ENCODE results near the gene ZNF418. TPM values are rescaled to one million over a fixed set of nuclear protein-coding genes. Genes with fewer than 3 reads are reported as not detected.
"Not testable (repeated sequence)": the region's sequence is repeated elsewhere in the genome, so short reads cannot be mapped to it uniquely, and the experiment has no call there.

Gene ZNF418
- polyA plus RNA-seq, 2 donors, result 2.0 to 3.0 TPM

DNA sequence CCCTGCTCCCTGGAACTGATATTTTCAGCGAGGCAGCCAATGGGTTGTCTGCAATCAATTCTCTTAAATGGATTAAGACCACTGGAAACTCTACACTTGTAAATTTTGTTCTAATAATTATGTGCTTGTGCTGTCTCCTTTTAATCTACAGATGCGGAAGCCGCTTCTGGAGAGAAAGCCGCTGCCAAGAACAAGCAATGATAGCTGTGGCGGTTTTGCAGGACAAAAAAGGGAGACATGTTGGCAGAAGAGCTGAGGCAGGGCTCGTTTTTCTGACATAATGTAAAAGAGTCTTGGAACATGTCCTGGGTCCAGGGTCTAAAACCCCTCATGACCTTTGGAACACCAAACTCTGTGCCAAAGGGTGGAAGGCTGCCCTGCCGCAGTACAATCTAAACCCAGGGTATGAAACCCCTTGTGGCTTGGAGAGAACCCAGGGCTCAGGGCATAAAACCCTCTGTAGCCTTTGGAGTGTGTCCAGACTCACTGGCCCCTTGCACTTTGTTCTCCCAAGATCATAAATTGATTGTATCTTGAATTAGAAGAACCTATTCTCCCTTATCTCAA is 31.5 kb downstream of the ZNF418 start:
- Histone ChIP-seq H3K4me3 (ENCODE audit: low read depth in 1 of 2, low read length in 2 of 2) (no peak overlapping the region), H3K4me1 (ENCODE audit: control insufficient read depth in 2 of 2, insufficient read depth in 2 of 2, low read length in 1 of 2) (no peaks in the 10 kb centered on the region), H3K36me3 (ENCODE audit: control insufficient read depth in 2 of 2, insufficient read depth in 2 of 2, low read length in 1 of 2) (peaks cover 3% of the 10 kb centered on the region in 2 donors), H3K9me3 (ENCODE audit: control insufficient read depth in 2 of 2, insufficient read depth in 1 of 2, low read depth in 1 of 2, low read length in 1 of 2) (peaks cover 0 to 6% of the 10 kb centered on the region in 2 donors), H3K27ac (ENCODE audit: low read depth in 2 of 2, low read length in 1 of 2) (no peak overlapping the region), H3K27me3 (ENCODE audit: control insufficient read depth in 1 of 2, insufficient read depth in 2 of 2, low read length in 2 of 2) (no peaks in the 10 kb centered on the region)
- WGBS, 2 donors, result 59 to 68% methylated on average over 7 of the region's 7 CpGs

DNA sequence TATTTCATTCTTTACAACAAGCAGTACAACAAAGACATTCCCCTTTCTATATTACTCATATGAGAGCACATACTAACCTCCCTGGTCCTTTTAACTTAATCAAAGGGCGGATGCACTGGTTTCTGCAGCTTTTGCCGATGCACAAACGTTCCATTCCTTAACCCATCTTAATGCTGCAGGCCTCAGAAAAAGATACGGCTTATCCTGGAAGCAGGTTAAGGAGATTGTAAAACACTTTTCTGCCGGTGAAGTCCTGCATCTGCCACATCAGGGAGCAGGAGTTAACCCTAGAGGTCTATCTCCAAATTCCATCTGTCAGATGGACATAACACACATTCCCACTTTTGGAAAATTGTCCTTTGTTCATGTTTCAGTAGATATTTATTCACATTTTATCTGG is 34.9 kb downstream of the ZNF418 start:
- no peaks in the 10 kb centered on the region for H3K36me3 ChIP-seq (ENCODE audit: control insufficient read depth in 2 of 2, insufficient read depth in 2 of 2, low read length in 1 of 2)
- no peak overlapping the region for H3K27ac ChIP-seq (ENCODE audit: low read depth in 2 of 2, low read length in 1 of 2)
- 77 to 84% methylated on average over 5 of the region's 5 CpGs for WGBS, 2 donors
- H3K4me3 ChIP-seq (ENCODE audit: low read depth in 1 of 2, low read length in 2 of 2), result no peak overlapping the region
- peaks cover 0 to 2% of the 10 kb centered on the region in 2 donors for H3K9me3 ChIP-seq (ENCODE audit: control insufficient read depth in 2 of 2, insufficient read depth in 1 of 2, low read depth in 1 of 2, low read length in 1 of 2)
- no peaks in the 10 kb centered on the region for H3K4me1 ChIP-seq (ENCODE audit: control insufficient read depth in 2 of 2, insufficient read depth in 2 of 2, low read length in 1 of 2)
- no peaks in the 10 kb centered on the region for H3K27me3 ChIP-seq (ENCODE audit: control insufficient read depth in 1 of 2, insufficient read depth in 2 of 2, low read length in 2 of 2)

DNA sequence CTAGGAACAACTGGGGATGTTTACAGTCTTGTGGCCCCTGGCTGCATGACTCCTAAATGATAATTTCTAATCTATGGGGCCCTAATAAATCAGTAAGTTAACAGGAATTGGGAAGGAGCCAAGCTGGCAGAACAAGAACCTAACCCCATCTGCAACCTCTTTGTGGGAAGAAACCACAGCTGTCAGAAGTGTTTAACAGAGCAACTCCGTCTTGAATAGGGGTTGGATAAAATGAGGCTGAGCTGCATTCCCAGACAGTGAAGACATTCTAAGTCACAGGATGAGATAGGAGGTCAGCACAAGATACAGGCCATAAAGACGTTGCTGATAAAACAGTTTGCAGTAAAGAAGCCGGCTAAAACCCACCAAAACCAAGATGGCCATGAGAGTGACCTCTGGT is 44.5 kb downstream of the ZNF418 start:
- peaks cover 10 to 11% of the 10 kb centered on the region in 2 donors for H3K9me3 ChIP-seq (ENCODE audit: control insufficient read depth in 2 of 2, insufficient read depth in 1 of 2, low read depth in 1 of 2, low read length in 1 of 2)
- not testable (repeated sequence) for H3K36me3 ChIP-seq (ENCODE audit: control insufficient read depth in 2 of 2, insufficient read depth in 2 of 2, low read length in 1 of 2); H3K4me1 ChIP-seq (ENCODE audit: control insufficient read depth in 2 of 2, insufficient read depth in 2 of 2, low read length in 1 of 2); H3K27ac ChIP-seq (ENCODE audit: low read depth in 2 of 2, low read length in 1 of 2); H3K4me3 ChIP-seq (ENCODE audit: low read depth in 1 of 2, low read length in 2 of 2); H3K27me3 ChIP-seq (ENCODE audit: control insufficient read depth in 1 of 2, insufficient read depth in 2 of 2, low read length in 2 of 2)
- 51 to 62% methylated on average over 3 of the region's 3 CpGs for WGBS, 2 donors

DNA sequence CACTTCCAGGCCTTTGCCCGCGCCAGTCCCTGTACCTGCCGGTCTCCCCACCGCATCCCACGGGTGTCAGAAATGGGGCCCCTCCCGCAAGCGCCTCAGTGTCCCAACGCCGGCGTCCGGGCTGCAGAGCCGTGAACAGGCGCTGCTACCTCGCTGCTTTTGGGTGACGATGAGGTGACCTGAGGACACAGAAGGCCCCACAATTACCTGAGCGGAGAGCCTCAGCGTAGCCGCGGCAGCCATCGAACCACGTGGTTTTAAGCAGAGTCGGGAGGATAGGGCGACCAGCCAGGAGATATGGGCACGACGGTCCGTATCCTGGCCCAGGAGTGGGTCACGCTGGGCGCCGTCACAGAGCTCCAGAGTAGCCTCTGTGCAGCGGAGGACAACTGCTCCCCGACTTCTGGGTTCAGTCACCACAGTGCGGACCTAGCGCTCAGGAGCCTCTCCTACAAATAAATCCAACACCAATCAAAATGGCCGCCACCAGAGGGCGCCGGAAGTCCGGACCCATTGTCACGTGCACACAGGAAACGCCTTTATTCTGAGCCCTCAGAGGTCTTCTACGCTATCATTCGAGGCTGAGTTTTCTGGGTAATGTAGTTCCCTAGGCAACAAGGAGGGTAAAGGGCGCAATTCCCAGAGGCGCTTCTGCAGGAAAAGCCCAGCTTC is 46.5 kb downstream of the ZNF418 start, which contains the start of gene ZNF814:
ZNF814 (minus strand) TSS at position 478 of the 672 bp plus-strand sequence; CDS start at position 243, 235 bp downstream.
- Histone ChIP-seq H3K9me3 (ENCODE audit: control insufficient read depth in 2 of 2, insufficient read depth in 1 of 2, low read depth in 1 of 2, low read length in 1 of 2) (peaks cover 12 to 13% of the 10 kb centered on the region in 2 donors), H3K4me3 (ENCODE audit: low read depth in 1 of 2, low read length in 2 of 2) (peak within 1 kb of the TSS; percentile 66), H3K36me3 (ENCODE audit: control insufficient read depth in 2 of 2, insufficient read depth in 2 of 2, low read length in 1 of 2) (peaks cover 2 to 3% of the 10 kb centered on the region in 2 donors), H3K4me1 (ENCODE audit: control insufficient read depth in 2 of 2, insufficient read depth in 2 of 2, low read length in 1 of 2) (peaks cover 4 to 5% of the 10 kb centered on the region in 2 donors), H3K27ac (ENCODE audit: low read depth in 2 of 2, low read length in 1 of 2) (peak within 1 kb of the TSS; percentile 51 to 77), H3K27me3 (ENCODE audit: control insufficient read depth in 1 of 2, insufficient read depth in 2 of 2, low read length in 2 of 2) (no peaks in the 10 kb centered on the region)
- WGBS, 2 donors, result 1 to 4% methylated on average over 43 of the region's 43 CpGs

DNA sequence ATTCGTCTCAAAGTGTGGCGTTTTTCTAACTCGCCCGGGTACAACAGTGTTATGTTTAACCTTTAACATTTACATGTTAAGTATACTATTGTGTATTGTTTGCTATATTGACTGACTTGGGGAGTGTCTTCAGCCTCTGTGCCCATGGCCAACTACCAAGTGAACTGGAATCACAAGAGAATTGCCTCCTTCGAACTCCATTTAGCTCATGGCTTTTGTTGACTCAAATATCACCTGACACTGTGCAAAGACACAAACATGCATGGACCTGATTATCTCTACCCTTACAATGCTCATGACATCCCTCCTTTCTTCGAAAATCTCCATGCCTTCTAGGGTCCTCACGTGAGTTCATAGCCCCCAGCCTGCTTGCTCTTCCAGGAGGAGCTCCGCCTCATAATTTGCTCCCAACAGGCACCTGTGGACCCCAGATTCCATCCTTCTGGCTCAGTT is 47.1 kb downstream of the ZNF418 start:
- Histone ChIP-seq H3K27ac (ENCODE audit: low read depth in 2 of 2, low read length in 1 of 2) (peak overlapping the region in 1 of 2 donors; percentile 77), H3K36me3 (ENCODE audit: control insufficient read depth in 2 of 2, insufficient read depth in 2 of 2, low read length in 1 of 2) (peaks cover 2 to 3% of the 10 kb centered on the region in 2 donors), H3K4me3 (ENCODE audit: low read depth in 1 of 2, low read length in 2 of 2) (peak overlapping the region; percentile 66), H3K9me3 (ENCODE audit: control insufficient read depth in 2 of 2, insufficient read depth in 1 of 2, low read depth in 1 of 2, low read length in 1 of 2) (peaks cover 12 to 13% of the 10 kb centered on the region in 2 donors), H3K27me3 (ENCODE audit: control insufficient read depth in 1 of 2, insufficient read depth in 2 of 2, low read length in 2 of 2) (no peaks in the 10 kb centered on the region), H3K4me1 (ENCODE audit: control insufficient read depth in 2 of 2, insufficient read depth in 2 of 2, low read length in 1 of 2) (peaks cover 4 to 5% of the 10 kb centered on the region in 2 donors)
- WGBS, 2 donors, result 7 to 12% methylated on average over 8 of the region's 8 CpGs

DNA sequence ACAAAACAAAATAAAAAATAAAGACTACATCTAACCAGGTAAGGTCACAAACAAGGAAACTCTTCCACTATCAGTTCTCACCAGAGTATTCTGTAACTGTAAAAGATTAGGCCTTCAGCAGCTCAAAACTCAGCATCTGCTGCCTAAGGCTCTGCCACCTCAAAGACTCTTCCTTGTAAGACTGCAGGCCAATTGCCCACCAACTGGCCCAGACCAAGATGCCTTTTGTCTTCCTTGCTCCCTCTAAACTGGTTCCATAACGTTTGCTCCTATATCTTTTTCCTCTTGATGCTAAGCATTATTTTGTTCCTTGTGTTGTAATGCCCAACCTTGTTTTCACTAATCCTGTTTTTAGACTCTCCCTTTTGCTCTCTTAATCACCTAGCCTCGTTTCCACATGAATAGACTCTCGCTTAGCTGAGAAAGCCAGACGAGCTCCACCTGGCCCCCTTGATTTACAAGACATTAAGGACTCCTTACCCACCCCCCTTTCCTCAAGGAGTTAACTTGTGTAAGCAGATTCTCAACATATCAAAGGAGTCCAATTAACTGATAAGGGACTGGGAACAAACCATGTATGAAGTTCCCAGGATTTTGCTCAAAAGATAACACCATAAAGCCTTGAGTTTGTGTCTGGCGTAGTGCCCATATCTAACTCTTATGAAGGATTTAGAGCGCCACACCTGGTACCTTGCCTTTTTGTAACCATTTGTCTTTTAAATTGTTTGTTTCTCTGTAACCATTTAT is 47.8 kb downstream of the ZNF418 start:
- Histone ChIP-seq H3K4me3 (ENCODE audit: low read depth in 1 of 2, low read length in 2 of 2) (peak overlapping the region in 1 of 2 donors; percentile 66), H3K36me3 (ENCODE audit: control insufficient read depth in 2 of 2, insufficient read depth in 2 of 2, low read length in 1 of 2) (peaks cover 2 to 3% of the 10 kb centered on the region in 2 donors), H3K9me3 (ENCODE audit: control insufficient read depth in 2 of 2, insufficient read depth in 1 of 2, low read depth in 1 of 2, low read length in 1 of 2) (peaks cover 12 to 13% of the 10 kb centered on the region in 2 donors), H3K4me1 (ENCODE audit: control insufficient read depth in 2 of 2, insufficient read depth in 2 of 2, low read length in 1 of 2) (peaks cover 4 to 5% of the 10 kb centered on the region in 2 donors), H3K27me3 (ENCODE audit: control insufficient read depth in 1 of 2, insufficient read depth in 2 of 2, low read length in 2 of 2) (no peaks in the 10 kb centered on the region), H3K27ac (ENCODE audit: low read depth in 2 of 2, low read length in 1 of 2) (no peak overlapping the region)
- WGBS, 2 donors, result 26 to 28% methylated on average over 6 of the region's 6 CpGs

DNA sequence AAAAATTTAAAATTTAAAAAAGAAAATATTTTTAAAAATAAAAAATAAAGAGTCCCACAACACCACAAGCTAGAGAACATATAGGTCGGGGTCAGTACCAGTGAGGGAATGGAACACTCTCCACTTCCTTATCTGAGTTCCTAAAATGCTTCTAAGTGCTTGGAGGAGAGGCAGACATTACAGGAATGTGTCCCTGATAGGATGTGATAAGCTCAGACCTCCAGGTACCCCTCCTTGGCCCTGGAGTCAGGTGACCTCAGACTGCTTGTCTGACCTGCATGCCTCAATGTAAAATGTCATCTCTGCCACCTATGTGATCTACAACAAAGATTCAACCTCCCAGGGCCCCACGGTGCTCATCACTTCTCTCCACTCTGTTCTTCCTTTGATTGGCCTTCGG is 49.2 kb downstream of the ZNF418 start:
- no peaks in the 10 kb centered on the region for H3K27me3 ChIP-seq (ENCODE audit: control insufficient read depth in 1 of 2, insufficient read depth in 2 of 2, low read length in 2 of 2)
- peaks cover 2 to 3% of the 10 kb centered on the region in 2 donors for H3K36me3 ChIP-seq (ENCODE audit: control insufficient read depth in 2 of 2, insufficient read depth in 2 of 2, low read length in 1 of 2)
- peaks cover 12 to 13% of the 10 kb centered on the region in 2 donors for H3K9me3 ChIP-seq (ENCODE audit: control insufficient read depth in 2 of 2, insufficient read depth in 1 of 2, low read depth in 1 of 2, low read length in 1 of 2)
- no peak overlapping the region for H3K4me3 ChIP-seq (ENCODE audit: low read depth in 1 of 2, low read length in 2 of 2)
- peaks cover 4 to 5% of the 10 kb centered on the region in 2 donors for H3K4me1 ChIP-seq (ENCODE audit: control insufficient read depth in 2 of 2, insufficient read depth in 2 of 2, low read length in 1 of 2)
- WGBS, 2 donors, result 87 to 88% methylated on average over 3 of the region's 3 CpGs
- H3K27ac ChIP-seq (ENCODE audit: low read depth in 2 of 2, low read length in 1 of 2), result no peak overlapping the region

DNA sequence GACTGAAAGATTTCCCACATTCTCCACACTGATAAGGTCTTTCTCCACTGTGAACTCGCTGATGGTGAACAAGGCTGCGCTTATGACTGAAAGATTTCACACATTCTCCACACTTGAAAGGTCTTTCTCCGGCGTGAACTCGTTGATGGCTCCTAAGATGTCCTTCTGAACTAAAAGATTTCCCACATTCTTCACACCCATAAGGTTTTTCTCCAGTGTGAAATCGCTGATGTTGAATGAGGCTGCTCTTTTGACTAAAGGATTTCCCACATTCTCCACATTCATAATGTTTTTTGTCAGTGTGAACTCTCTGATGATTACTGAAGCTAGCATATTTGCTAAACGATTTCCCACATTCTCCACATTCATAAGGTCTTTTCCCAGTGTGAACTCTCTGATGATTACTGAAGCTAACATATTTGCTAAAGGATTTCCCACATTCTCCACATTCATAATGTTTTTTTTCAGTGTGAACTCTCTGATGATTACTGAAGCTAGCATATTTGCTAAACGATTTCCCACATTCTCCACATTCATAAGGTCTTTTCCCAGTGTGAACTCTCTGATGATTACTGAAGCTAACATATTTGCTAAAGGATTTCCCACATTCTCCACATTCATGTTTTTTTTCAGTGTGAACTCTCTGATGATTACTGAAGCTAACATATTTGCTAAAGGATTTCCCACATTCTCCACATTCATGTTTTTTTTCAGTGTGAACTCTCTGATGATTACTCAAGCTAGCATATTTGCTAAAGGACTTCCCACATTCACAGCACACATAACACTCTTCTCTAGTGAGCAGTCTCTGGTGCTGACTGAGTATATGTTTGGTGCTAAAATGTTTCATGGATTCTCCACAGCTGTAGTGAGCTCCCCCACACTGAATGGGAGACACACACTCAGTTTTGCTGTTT is 61.1 kb downstream of the ZNF418 start:
- not testable (repeated sequence) for H3K4me1 ChIP-seq (ENCODE audit: control insufficient read depth in 2 of 2, insufficient read depth in 2 of 2, low read length in 1 of 2); H3K27me3 ChIP-seq (ENCODE audit: control insufficient read depth in 1 of 2, insufficient read depth in 2 of 2, low read length in 2 of 2); H3K4me3 ChIP-seq (ENCODE audit: low read depth in 1 of 2, low read length in 2 of 2); H3K27ac ChIP-seq (ENCODE audit: low read depth in 2 of 2, low read length in 1 of 2); H3K36me3 ChIP-seq (ENCODE audit: control insufficient read depth in 2 of 2, insufficient read depth in 2 of 2, low read length in 1 of 2)
- WGBS, 2 donors, result 93 to 96% methylated on average over 8 of the region's 8 CpGs
- peaks cover 22 to 26% of the 10 kb centered on the region in 2 donors for H3K9me3 ChIP-seq (ENCODE audit: control insufficient read depth in 2 of 2, insufficient read depth in 1 of 2, low read depth in 1 of 2, low read length in 1 of 2)

DNA sequence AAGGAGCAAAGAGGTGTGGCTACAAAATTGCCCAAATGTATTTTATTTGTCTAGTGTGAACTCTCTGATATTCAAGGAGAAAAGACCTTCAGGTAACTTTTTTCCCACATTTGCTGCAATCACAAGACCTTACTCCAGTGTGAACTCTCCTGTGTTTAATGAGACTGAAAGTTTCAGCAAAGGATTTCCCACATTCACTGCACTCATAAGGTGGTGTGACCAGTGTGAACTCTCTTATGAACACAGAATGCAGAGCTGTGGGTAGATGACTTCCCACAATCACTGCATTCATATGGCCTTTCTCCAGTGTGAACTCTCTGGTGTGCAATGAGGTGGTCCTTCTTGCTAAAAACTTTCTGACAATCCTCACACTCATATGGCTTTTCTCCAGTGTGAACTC is 62.8 kb downstream of the ZNF418 start:
- Histone ChIP-seq H3K27ac (ENCODE audit: low read depth in 2 of 2, low read length in 1 of 2) (no peak overlapping the region), H3K4me3 (ENCODE audit: low read depth in 1 of 2, low read length in 2 of 2) (no peak overlapping the region), H3K9me3 (ENCODE audit: control insufficient read depth in 2 of 2, insufficient read depth in 1 of 2, low read depth in 1 of 2, low read length in 1 of 2) (peaks cover 25 to 32% of the 10 kb centered on the region in 2 donors), H3K36me3 (ENCODE audit: control insufficient read depth in 2 of 2, insufficient read depth in 2 of 2, low read length in 1 of 2) (peaks cover 6 to 8% of the 10 kb centered on the region in 2 donors), H3K27me3 (ENCODE audit: control insufficient read depth in 1 of 2, insufficient read depth in 2 of 2, low read length in 2 of 2) (no peaks in the 10 kb centered on the region), H3K4me1 (ENCODE audit: control insufficient read depth in 2 of 2, insufficient read depth in 2 of 2, low read length in 1 of 2) (no peaks in the 10 kb centered on the region)

Data from esophagus (tissue), 2 donors.